ENCODE measurements around the gene EYA4.

Gene EYA4

GRCh38 chr6:133350928-133351327 is 109.8 kb downstream of the EYA4 start:
- Histone ChIP-seq H3K4me1 (ENCODE audit: control insufficient read depth in 1 of 2, insufficient read depth in 1 of 2, low read depth in 1 of 2, low read length in 1 of 2) (no peaks in the 10 kb centered on the region), H3K36me3 (no peaks in the 10 kb centered on the region), H3K27me3 (no peaks in the 10 kb centered on the region), H3K27ac (no peak overlapping the region), H3K9me3 (no peaks in the 10 kb centered on the region), H3K4me3 (ENCODE audit: low read depth in 1 of 2, low read length in 1 of 2) (no peak overlapping the region)
- TF ChIP-seq, protein P1, sequence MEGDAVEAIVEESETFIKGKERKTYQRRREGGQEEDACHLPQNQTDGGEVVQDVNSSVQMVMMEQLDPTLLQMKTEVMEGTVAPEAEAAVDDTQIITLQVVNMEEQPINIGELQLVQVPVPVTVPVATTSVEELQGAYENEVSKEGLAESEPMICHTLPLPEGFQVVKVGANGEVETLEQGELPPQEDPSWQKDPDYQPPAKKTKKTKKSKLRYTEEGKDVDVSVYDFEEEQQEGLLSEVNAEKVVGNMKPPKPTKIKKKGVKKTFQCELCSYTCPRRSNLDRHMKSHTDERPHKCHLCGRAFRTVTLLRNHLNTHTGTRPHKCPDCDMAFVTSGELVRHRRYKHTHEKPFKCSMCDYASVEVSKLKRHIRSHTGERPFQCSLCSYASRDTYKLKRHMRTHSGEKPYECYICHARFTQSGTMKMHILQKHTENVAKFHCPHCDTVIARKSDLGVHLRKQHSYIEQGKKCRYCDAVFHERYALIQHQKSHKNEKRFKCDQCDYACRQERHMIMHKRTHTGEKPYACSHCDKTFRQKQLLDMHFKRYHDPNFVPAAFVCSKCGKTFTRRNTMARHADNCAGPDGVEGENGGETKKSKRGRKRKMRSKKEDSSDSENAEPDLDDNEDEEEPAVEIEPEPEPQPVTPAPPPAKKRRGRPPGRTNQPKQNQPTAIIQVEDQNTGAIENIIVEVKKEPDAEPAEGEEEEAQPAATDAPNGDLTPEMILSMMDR (IDR thresholded peaks at IDR 0.05): no peak

GRCh38 chr6:133352046-133352445 is 110.9 kb downstream of the EYA4 start:
- Histone ChIP-seq H3K27ac (no peak overlapping the region), H3K36me3 (no peaks in the 10 kb centered on the region), H3K27me3 (no peaks in the 10 kb centered on the region), H3K4me1 (ENCODE audit: control insufficient read depth in 1 of 2, insufficient read depth in 1 of 2, low read depth in 1 of 2, low read length in 1 of 2) (no peaks in the 10 kb centered on the region), H3K9me3 (no peaks in the 10 kb centered on the region), H3K4me3 (ENCODE audit: low read depth in 1 of 2, low read length in 1 of 2) (no peak overlapping the region)
- TF ChIP-seq, protein P1 (IDR thresholded peaks at IDR 0.05): no peak

DNA sequence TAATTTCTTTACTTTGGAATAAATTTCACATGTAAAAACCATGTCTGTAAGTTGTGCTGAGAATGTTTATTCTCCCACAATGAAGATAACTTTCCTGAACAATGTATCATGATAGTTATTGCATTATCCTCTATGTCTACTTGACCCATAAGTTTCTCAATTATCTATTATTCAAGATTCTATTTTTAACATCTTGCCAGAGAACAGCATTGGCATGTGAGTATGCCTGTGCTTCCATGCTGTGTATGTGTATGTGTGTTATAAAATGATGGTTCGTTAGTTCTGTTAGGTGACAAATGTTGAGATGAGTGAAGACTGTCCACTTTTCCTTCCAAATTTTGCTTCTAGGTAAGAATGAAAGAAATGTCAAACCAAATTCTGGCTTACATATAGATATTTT is 111.9 kb downstream of the EYA4 start:
- Histone ChIP-seq H3K36me3 (no peaks in the 10 kb centered on the region), H3K4me3 (ENCODE audit: low read depth in 1 of 2, low read length in 1 of 2) (no peak overlapping the region), H3K4me1 (ENCODE audit: control insufficient read depth in 1 of 2, insufficient read depth in 1 of 2, low read depth in 1 of 2, low read length in 1 of 2) (no peaks in the 10 kb centered on the region), H3K27me3 (no peaks in the 10 kb centered on the region), H3K9me3 (no peaks in the 10 kb centered on the region), H3K27ac (no peak overlapping the region)
- TF ChIP-seq, protein P1 (IDR thresholded peaks at IDR 0.05): no peak

DNA sequence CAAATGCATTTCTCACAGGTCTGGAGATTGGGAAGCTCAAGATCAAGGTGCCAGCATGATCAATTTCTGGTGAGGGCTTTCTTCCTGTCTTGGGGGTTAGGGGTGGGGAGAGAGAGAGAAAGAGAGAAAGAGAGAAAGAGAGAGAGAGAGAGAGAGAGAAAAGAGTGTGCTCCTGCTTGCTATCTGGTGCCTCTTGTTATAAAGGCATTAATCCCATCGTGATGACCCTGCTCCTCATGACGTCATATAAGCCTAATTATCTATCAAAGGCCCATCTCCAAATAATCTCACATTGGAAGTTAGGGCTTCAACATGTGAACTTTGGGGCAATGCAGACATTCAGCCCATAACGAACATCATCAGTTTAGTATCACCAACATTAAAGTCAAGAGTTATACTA is 114.8 kb downstream of the EYA4 start:
- Histone ChIP-seq H3K36me3 (no peaks in the 10 kb centered on the region), H3K4me1 (ENCODE audit: control insufficient read depth in 1 of 2, insufficient read depth in 1 of 2, low read depth in 1 of 2, low read length in 1 of 2) (no peaks in the 10 kb centered on the region), H3K9me3 (no peaks in the 10 kb centered on the region), H3K4me3 (ENCODE audit: low read depth in 1 of 2, low read length in 1 of 2) (no peak overlapping the region), H3K27me3 (no peaks in the 10 kb centered on the region), H3K27ac (no peak overlapping the region)
- TF ChIP-seq, protein P1 (IDR thresholded peaks at IDR 0.05): no peak

- no peaks in the 10 kb centered on the region for H3K4me1 ChIP-seq (ENCODE audit: control insufficient read depth in 1 of 2, insufficient read depth in 1 of 2, low read depth in 1 of 2, low read length in 1 of 2)
- no peak overlapping the region for H3K27ac ChIP-seq
- TF ChIP-seq, protein P1 (IDR thresholded peaks at IDR 0.05): no peak
- H3K9me3 ChIP-seq: no peaks in the 10 kb centered on the region
- no peak overlapping the region for H3K4me3 ChIP-seq (ENCODE audit: low read depth in 1 of 2, low read length in 1 of 2)
- no peaks in the 10 kb centered on the region for H3K27me3 ChIP-seq
- H3K36me3 ChIP-seq: no peaks in the 10 kb centered on the region
Measured at GRCh38 chr6:133358574-133359150, 117.5 kb downstream of the EYA4 start.

DNA sequence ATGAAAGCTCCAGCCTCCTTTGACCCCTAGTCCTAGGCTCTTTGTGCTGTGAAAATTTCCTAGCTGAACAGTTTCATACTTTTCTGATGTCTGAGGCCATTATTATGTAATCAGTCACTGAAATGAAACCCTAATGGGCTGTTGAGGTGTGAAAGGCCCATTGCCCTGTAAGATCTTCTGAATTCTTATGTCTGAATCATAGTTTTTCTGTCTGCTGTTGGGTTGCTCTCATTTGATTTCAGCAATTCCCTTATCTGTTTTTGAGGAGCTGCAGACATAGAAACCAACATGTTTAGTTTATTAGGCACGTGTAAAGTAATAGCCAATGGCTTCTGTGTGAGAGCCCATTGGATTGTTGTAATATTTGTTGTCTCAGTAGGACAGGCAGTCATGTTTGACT is 118.1 kb downstream of the EYA4 start:
- H3K36me3 ChIP-seq: no peaks in the 10 kb centered on the region
- no peaks in the 10 kb centered on the region for H3K9me3 ChIP-seq
- no peaks in the 10 kb centered on the region for H3K27me3 ChIP-seq
- no peak overlapping the region for H3K4me3 ChIP-seq (ENCODE audit: low read depth in 1 of 2, low read length in 1 of 2)
- TF ChIP-seq, protein P1 (IDR thresholded peaks at IDR 0.05): no peak
- no peak overlapping the region for H3K27ac ChIP-seq
- H3K4me1 ChIP-seq (ENCODE audit: control insufficient read depth in 1 of 2, insufficient read depth in 1 of 2, low read depth in 1 of 2, low read length in 1 of 2): no peaks in the 10 kb centered on the region

All from neutrophil (primary cell).